Astrocyte (in vitro differentiated cells and primary cell): ENCODE measurements around the gene EXOC4. TPM values are rescaled to one million over a fixed set of nuclear protein-coding genes. Genes with fewer than 3 reads are reported as not detected.

Source experiments
- DNase-seq: peaks from one replicate; pipeline ENCODE4 v3.0.0-alpha.2; 2010; ENCODE audit warnings: low read depth
- FAIRE-seq: peaks from 2 replicates; lab custom pipeline; 2011; peaks lifted over from hg19 to GRCh38; lab: Jason Lieb, UNC
- H2AFZ ChIP-seq: 2 replicates; pipeline ENCODE4 v1.6.0; 2012; ENCODE audit warnings: low read depth, low read length, inconsistent platforms
- H3K27ac ChIP-seq: 2 replicates; pipeline ENCODE4 v1.5.1; 2011; ENCODE audit warnings: low read depth, low read length, inconsistent platforms
- H3K27me3 ChIP-seq: 2 replicates; pipeline ENCODE4 v1.6.0; 2011; ENCODE audit warnings: low read length, inconsistent platforms; ENCODE audit not compliant: insufficient read depth
- H3K36me3 ChIP-seq: 2 replicates; pipeline ENCODE4 v1.5.1; 2011; ENCODE audit warnings: low read length, inconsistent platforms; ENCODE audit not compliant: insufficient read depth
- H3K4me1 ChIP-seq: 2 replicates; pipeline ENCODE4 v1.5.1; 2011; ENCODE audit warnings: low read length, inconsistent platforms; ENCODE audit not compliant: insufficient read depth
- H3K4me2 ChIP-seq: 2 replicates; pipeline ENCODE4 v1.6.0; 2012; ENCODE audit warnings: low read length, inconsistent platforms
- H3K4me3 ChIP-seq: 2 replicates; pipeline ENCODE4 v1.5.1; 2011; ENCODE audit warnings: low read depth, mild to moderate bottlenecking, low read length, inconsistent platforms; ENCODE audit not compliant: insufficient read depth
- H3K79me2 ChIP-seq: 2 replicates; pipeline ENCODE4 v1.6.0; 2012; ENCODE audit warnings: mild to moderate bottlenecking, low read length, inconsistent platforms; ENCODE audit not compliant: insufficient read depth
- H3K9ac ChIP-seq: 2 replicates; pipeline ENCODE4 v1.6.0; 2012; ENCODE audit warnings: mild to moderate bottlenecking, low read length, inconsistent platforms
- H3K9me3 ChIP-seq: 2 replicates; pipeline ENCODE4 v1.5.1; 2012; ENCODE audit warnings: low read depth, mild to moderate bottlenecking, low read length, inconsistent platforms; ENCODE audit not compliant: insufficient read depth
- H4K20me1 ChIP-seq: 2 replicates; pipeline ENCODE4 v1.6.0; 2012; ENCODE audit warnings: low read length, inconsistent platforms; ENCODE audit not compliant: insufficient read depth
- H3K27ac Mint-ChIP-seq: one replicate; pipeline ENCODE4 v1.8.0; 2021; ENCODE audit warnings: mild to moderate bottlenecking, mixed read lengths; ENCODE audit not compliant: unreplicated experiment
- H3K27me3 Mint-ChIP-seq: one replicate; pipeline ENCODE4 v1.8.0; 2021; ENCODE audit warnings: low read depth, mixed read lengths; ENCODE audit not compliant: unreplicated experiment
- H3K36me3 Mint-ChIP-seq: one replicate; pipeline ENCODE4 v1.8.0; 2021; ENCODE audit warnings: low read depth, mixed read lengths; ENCODE audit not compliant: unreplicated experiment
- H3K4me1 Mint-ChIP-seq: one replicate; pipeline ENCODE4 v1.8.0; 2021; ENCODE audit warnings: low read depth, mixed read lengths; ENCODE audit not compliant: unreplicated experiment
- H3K4me3 Mint-ChIP-seq: one replicate; pipeline ENCODE4 v1.8.0; 2021; ENCODE audit warnings: mild to moderate bottlenecking, moderate library complexity, mixed read lengths; ENCODE audit not compliant: unreplicated experiment
- H3K9me3 Mint-ChIP-seq: one replicate; pipeline ENCODE4 v1.8.0; 2021; ENCODE audit warnings: mild to moderate bottlenecking, mixed read lengths; ENCODE audit not compliant: unreplicated experiment
- EZH2 ChIP-seq: IDR thresholded peaks from 2 replicates; pipeline ENCODE4 v1.6.1; 2012; ENCODE audit warnings: mild to moderate bottlenecking, low read length, inconsistent platforms; ENCODE audit not compliant: insufficient read depth
- total RNA-seq: library from RNA; stranded (reverse); gene quantifications from 2 replicates; pipeline ENCODE4 v1.2.1, GENCODE V29; 2021
- TF ChIP-seq, protein P1 (sequence below): IDR thresholded peaks from 2 replicates; pipeline ENCODE4 v1.5.1; 2011; ENCODE audit warnings: low read depth, mild to moderate bottlenecking, inconsistent platforms, low read length, moderate library complexity; ENCODE audit not compliant: insufficient read depth

Gene EXOC4
- total RNA-seq, 1 donor from 2014 or later = 57.5 TPM

DNA sequence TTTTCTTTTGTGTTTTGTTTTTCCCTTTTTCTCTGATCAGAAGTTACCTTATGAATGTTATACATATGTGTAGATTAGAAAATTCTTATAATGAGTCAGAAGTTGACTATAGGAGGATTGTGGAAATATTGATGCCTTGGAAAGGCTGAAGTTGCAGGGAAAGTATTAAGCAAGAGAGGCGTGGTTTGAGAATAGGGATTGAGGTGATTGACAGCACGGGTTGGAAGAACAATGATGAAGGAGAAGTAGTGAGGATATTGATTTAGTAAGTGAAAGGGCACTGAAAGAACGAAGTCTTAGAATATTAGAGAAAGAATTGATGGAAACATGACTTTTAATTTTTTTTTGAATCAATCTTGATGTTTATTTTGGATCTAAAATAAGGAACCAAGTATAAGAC, 176.0 kb downstream of the EXOC4 start:
- H3K9ac ChIP-seq = no peak overlapping the region
- no peaks in the 10 kb centered on the region for H3K27me3 Mint-ChIP-seq
- H4K20me1 ChIP-seq = no peaks in the 10 kb centered on the region
- peaks cover 1% of the 10 kb centered on the region for H3K9me3 Mint-ChIP-seq
- H3K4me1 Mint-ChIP-seq = no peaks in the 10 kb centered on the region
- no peak overlapping the region for H3K27ac Mint-ChIP-seq
- FAIRE-seq = no peak
- no peaks in the 10 kb centered on the region for H3K4me1 ChIP-seq
- H3K9me3 ChIP-seq = no peaks in the 10 kb centered on the region
- DNase-seq = no peak
- no peaks in the 10 kb centered on the region for H3K36me3 ChIP-seq
- TF ChIP-seq, protein P1, sequence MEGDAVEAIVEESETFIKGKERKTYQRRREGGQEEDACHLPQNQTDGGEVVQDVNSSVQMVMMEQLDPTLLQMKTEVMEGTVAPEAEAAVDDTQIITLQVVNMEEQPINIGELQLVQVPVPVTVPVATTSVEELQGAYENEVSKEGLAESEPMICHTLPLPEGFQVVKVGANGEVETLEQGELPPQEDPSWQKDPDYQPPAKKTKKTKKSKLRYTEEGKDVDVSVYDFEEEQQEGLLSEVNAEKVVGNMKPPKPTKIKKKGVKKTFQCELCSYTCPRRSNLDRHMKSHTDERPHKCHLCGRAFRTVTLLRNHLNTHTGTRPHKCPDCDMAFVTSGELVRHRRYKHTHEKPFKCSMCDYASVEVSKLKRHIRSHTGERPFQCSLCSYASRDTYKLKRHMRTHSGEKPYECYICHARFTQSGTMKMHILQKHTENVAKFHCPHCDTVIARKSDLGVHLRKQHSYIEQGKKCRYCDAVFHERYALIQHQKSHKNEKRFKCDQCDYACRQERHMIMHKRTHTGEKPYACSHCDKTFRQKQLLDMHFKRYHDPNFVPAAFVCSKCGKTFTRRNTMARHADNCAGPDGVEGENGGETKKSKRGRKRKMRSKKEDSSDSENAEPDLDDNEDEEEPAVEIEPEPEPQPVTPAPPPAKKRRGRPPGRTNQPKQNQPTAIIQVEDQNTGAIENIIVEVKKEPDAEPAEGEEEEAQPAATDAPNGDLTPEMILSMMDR = no peak
- no peak for TF ChIP-seq EZH2
- no peaks in the 10 kb centered on the region for H3K79me2 ChIP-seq
- no peak overlapping the region for H2AFZ ChIP-seq
- H3K27me3 ChIP-seq = no peaks in the 10 kb centered on the region
- no peak overlapping the region for H3K4me2 ChIP-seq
- no peak overlapping the region for H3K4me3 ChIP-seq
- H3K4me3 Mint-ChIP-seq = no peak overlapping the region
- H3K36me3 Mint-ChIP-seq = peaks cover 12% of the 10 kb centered on the region
- no peak overlapping the region for H3K27ac ChIP-seq

DNA sequence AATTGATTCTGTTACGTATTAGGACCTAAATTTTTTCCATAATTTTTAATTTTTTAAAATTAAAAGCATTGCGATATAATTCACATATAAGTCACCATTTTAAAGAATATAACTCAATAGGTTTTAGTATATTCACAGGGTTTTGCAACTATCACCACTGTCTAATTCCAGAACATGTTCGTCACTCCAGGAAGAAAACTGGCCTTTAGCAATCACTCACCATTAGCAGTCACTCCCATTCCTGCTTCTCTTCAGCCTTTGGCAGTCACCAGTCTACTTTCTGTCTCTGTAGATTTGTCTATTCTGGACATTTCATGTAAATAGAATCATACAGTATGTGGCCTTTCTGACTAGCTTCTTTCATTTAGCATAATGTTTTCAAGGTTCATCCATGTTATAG, 176.5 kb downstream of the EXOC4 start:
- no peak overlapping the region for H3K27ac Mint-ChIP-seq
- DNase-seq (no peak), FAIRE-seq (no peak)
- H3K4me2 ChIP-seq = no peak overlapping the region
- H3K36me3 ChIP-seq = no peaks in the 10 kb centered on the region
- H3K36me3 Mint-ChIP-seq = peaks cover 8% of the 10 kb centered on the region
- peaks cover 1% of the 10 kb centered on the region for H3K9me3 Mint-ChIP-seq
- no peaks in the 10 kb centered on the region for H3K79me2 ChIP-seq
- H3K4me1 ChIP-seq = no peaks in the 10 kb centered on the region
- no peaks in the 10 kb centered on the region for H3K9me3 ChIP-seq
- H3K27me3 Mint-ChIP-seq = no peaks in the 10 kb centered on the region
- no peak overlapping the region for H3K9ac ChIP-seq
- no peak overlapping the region for H2AFZ ChIP-seq
- TF ChIP-seq, protein P1 = no peak
- TF ChIP-seq EZH2 = no peak
- no peaks in the 10 kb centered on the region for H3K4me1 Mint-ChIP-seq
- no peak overlapping the region for H3K4me3 ChIP-seq
- no peak overlapping the region for H3K4me3 Mint-ChIP-seq
- H4K20me1 ChIP-seq = no peaks in the 10 kb centered on the region
- no peak overlapping the region for H3K27ac ChIP-seq
- H3K27me3 ChIP-seq = no peaks in the 10 kb centered on the region

DNA sequence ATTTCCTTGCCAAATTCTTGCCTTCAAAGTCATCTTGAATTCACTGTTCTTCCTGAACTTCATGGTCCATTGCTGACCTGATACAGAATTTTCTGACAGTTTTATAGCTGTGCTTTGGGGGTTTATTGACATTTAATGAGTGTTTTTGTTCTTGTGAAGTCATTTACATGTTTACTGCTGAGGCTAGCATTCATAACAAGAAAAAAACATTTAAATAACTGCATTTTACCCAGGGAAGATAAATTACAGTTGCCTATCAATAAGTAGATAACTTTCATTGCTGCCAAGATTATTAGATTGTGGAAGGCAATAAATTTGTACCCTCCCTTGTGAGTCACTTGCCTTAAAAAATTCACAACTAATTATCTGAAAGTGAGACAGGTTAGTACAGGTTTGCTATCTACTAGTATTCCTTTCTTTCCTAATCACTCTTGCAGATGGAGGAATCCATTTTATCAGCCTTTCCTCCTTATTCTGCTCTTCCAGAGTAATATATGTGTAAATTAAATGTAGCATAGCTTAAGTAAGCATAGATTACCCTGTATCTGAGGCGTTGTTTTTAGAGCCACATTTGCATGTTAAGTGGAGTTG, 178.4 kb downstream of the EXOC4 start:
- H3K79me2 ChIP-seq = no peaks in the 10 kb centered on the region
- Mint-ChIP-seq H3K27me3 (no peaks in the 10 kb centered on the region), H3K36me3 (no peaks in the 10 kb centered on the region), H3K27ac (no peak overlapping the region), H3K4me3 (no peak overlapping the region), H3K9me3 (peaks cover 1% of the 10 kb centered on the region), H3K4me1 (peaks cover 8% of the 10 kb centered on the region)
- peaks cover 4% of the 10 kb centered on the region for H3K4me1 ChIP-seq
- no peak overlapping the region for H3K4me3 ChIP-seq
- FAIRE-seq (no peak), DNase-seq (no peak)
- H3K4me2 ChIP-seq = no peak overlapping the region
- no peaks in the 10 kb centered on the region for H3K9me3 ChIP-seq
- no peak overlapping the region for H2AFZ ChIP-seq
- TF ChIP-seq, protein P1 = no peak
- no peaks in the 10 kb centered on the region for H3K36me3 ChIP-seq
- no peak overlapping the region for H3K27ac ChIP-seq
- H3K9ac ChIP-seq = no peak overlapping the region
- H4K20me1 ChIP-seq = no peaks in the 10 kb centered on the region
- H3K27me3 ChIP-seq = no peaks in the 10 kb centered on the region
